HL-60 (cell line): Measurements from ENCODE around the gene IGSF9B.

Experiments used
- DNase-seq, 2 experiments: peaks; one replicate each; pipeline ENCODE4 v3.0.0-alpha.2; 2010 to 2020; ENCODE audit warnings: low read depth in 1 of 2, low spot score in 1 of 2
- H3K27ac ChIP-seq: fragments of 250-450 bp; sonication (Bioruptor Pico); replicated peaks from 2 replicates; pipeline ENCODE4 v1.5.1; 2020; ENCODE audit warnings: mild to moderate bottlenecking, moderate library complexity
- H3K27me3 ChIP-seq: fragments of 250-450 bp; sonication (Bioruptor Pico); 2 replicates; pipeline ENCODE4 v1.5.1; 2021; ENCODE audit warnings: mild to moderate bottlenecking, moderate library complexity; ENCODE audit not compliant: insufficient read depth, poor library complexity, severe bottlenecking
- H3K4me3 ChIP-seq: replicated peaks from 2 replicates; pipeline ENCODE4 v1.5.1; 2011; ENCODE audit warnings: mild to moderate bottlenecking, control low read depth, low read length; ENCODE audit not compliant: insufficient read depth
- GABPA ChIP-seq: IDR thresholded peaks from 2 replicates; pipeline ENCODE4 v1.6.1; 2012; ENCODE audit warnings: low read depth
- POLR2AphosphoS5 ChIP-seq: IDR thresholded peaks from 2 replicates; pipeline ENCODE4 v1.6.1; 2012; ENCODE audit warnings: low read depth
- SPI1 ChIP-seq: IDR thresholded peaks from 2 replicates; pipeline ENCODE4 v1.6.1; 2012; ENCODE audit warnings: low read depth, mild to moderate bottlenecking, borderline replicate concordance
- TF ChIP-seq, protein P1 (sequence below): IDR thresholded peaks from one replicate; pipeline ENCODE4 v1.5.1; 2011; ENCODE audit warnings: low read length, control low read depth, inconsistent platforms; ENCODE audit not compliant: insufficient read depth
- TF ChIP-seq, protein P2 (sequence below): IDR thresholded peaks from 2 replicates; pipeline ENCODE4 v1.6.1; 2012; ENCODE audit warnings: low read depth; ENCODE audit not compliant: insufficient replicate concordance

The IGSF9B gene

GRCh38 chr11:133990501-133990900 is 33.7 kb upstream of the IGSF9B start:
- DNase-seq = no peak
- H3K4me3 ChIP-seq = no peak overlapping the region
- no peak for TF ChIP-seq SPI1
- no peak for TF ChIP-seq POLR2AphosphoS5
- TF ChIP-seq, protein P1, sequence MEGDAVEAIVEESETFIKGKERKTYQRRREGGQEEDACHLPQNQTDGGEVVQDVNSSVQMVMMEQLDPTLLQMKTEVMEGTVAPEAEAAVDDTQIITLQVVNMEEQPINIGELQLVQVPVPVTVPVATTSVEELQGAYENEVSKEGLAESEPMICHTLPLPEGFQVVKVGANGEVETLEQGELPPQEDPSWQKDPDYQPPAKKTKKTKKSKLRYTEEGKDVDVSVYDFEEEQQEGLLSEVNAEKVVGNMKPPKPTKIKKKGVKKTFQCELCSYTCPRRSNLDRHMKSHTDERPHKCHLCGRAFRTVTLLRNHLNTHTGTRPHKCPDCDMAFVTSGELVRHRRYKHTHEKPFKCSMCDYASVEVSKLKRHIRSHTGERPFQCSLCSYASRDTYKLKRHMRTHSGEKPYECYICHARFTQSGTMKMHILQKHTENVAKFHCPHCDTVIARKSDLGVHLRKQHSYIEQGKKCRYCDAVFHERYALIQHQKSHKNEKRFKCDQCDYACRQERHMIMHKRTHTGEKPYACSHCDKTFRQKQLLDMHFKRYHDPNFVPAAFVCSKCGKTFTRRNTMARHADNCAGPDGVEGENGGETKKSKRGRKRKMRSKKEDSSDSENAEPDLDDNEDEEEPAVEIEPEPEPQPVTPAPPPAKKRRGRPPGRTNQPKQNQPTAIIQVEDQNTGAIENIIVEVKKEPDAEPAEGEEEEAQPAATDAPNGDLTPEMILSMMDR = no peak
- TF ChIP-seq, protein P2, sequence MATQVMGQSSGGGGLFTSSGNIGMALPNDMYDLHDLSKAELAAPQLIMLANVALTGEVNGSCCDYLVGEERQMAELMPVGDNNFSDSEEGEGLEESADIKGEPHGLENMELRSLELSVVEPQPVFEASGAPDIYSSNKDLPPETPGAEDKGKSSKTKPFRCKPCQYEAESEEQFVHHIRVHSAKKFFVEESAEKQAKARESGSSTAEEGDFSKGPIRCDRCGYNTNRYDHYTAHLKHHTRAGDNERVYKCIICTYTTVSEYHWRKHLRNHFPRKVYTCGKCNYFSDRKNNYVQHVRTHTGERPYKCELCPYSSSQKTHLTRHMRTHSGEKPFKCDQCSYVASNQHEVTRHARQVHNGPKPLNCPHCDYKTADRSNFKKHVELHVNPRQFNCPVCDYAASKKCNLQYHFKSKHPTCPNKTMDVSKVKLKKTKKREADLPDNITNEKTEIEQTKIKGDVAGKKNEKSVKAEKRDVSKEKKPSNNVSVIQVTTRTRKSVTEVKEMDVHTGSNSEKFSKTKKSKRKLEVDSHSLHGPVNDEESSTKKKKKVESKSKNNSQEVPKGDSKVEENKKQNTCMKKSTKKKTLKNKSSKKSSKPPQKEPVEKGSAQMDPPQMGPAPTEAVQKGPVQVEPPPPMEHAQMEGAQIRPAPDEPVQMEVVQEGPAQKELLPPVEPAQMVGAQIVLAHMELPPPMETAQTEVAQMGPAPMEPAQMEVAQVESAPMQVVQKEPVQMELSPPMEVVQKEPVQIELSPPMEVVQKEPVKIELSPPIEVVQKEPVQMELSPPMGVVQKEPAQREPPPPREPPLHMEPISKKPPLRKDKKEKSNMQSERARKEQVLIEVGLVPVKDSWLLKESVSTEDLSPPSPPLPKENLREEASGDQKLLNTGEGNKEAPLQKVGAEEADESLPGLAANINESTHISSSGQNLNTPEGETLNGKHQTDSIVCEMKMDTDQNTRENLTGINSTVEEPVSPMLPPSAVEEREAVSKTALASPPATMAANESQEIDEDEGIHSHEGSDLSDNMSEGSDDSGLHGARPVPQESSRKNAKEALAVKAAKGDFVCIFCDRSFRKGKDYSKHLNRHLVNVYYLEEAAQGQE = no peak
- no peak for TF ChIP-seq GABPA
- H3K27me3 ChIP-seq = no peaks in the 10 kb centered on the region
- H3K27ac ChIP-seq = no peak overlapping the region

DNA sequence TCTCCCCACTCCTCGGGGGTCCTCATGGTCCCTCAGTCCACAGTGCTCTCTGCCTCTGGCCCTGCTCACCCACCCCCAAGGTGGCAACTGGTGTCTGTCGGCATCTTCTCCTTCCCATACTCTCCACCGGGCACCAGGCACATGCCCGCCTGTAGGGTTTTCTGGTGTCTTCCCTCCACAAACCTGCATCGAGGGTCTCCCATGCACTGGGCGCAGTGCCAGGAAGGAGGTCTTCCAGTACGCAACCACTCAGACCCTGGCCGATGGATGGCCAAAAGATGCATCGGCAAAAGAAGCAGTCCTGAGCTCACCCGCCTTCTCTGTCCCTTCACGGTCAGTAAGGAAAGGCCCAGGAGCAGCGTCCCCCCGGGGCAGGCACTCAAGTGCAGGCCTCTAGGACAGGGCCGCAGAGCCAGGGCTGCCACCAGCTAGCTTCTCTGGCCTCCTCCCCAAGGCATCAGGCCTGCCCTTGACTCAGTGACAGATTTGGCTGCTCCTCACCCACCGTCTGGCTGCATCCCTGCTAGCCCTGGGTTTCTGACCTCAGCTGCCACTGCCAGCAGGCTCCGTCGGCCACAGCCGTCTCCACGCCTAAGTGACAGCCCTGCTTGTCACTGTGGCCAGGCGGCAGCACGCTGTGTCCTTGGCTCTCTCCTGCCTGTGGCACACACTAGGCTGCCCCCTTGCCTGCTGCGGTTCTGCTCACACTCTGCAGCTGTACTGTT is 32.1 kb upstream of the IGSF9B start:
- DNase-seq = no peak
- Histone ChIP-seq H3K27me3 (no peaks in the 10 kb centered on the region), H3K27ac (no peak overlapping the region), H3K4me3 (no peak overlapping the region)
- TF ChIP-seq, protein P2 = no peak
- TF ChIP-seq POLR2AphosphoS5 (no peak), SPI1 (no peak), GABPA (no peak)
- TF ChIP-seq, protein P1 = no peak

DNA sequence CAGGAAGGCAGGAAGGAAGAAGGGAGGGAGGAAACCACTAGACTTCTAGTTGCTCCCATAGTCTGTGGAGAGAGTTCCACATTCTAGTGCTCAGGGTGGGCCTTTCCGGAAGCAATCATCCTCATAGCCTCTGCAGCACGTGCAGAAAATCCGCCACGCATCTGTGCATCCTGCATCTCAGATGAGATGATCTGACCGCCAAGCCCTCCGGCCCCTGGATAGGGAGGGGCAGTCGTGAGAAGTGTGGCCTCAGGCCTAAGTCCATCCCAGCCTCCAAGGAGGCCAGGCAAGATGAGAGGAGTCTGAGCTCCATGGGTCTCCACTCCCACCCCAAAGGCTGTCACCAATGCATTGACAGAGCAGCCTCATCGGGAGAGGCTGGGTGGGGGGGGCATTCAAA is 30.4 kb upstream of the IGSF9B start:
- Histone ChIP-seq H3K27ac (no peak overlapping the region), H3K4me3 (no peak overlapping the region), H3K27me3 (no peaks in the 10 kb centered on the region)
- TF ChIP-seq SPI1 (no peak), GABPA (no peak), POLR2AphosphoS5 (no peak)
- TF ChIP-seq, protein P1 = no peak
- TF ChIP-seq, protein P2 = no peak
- no peak for DNase-seq
